ENCODE data around the gene FRG2C. TPM values are rescaled to one million over a fixed set of nuclear protein-coding genes. Genes with fewer than 3 reads are reported as not detected.
A peak's percentile ranks its signal among the peaks of the same experiment; 100 is the strongest.
"Not testable (repeated sequence)": the region's sequence is repeated elsewhere in the genome, so short reads cannot be mapped to it uniquely, and the experiment has no call there.

Gene FRG2C
- total RNA-seq, 1 experiment from 2014 or later, result not detected

- H3K27me3 ChIP-seq (replicated peaks; ENCODE audit: insufficient read depth, low read depth, low read length, poor library complexity), result no peaks in the 10 kb centered on the region
- POLR2A ChIA-PET (ENCODE audit: low non-redundant PET), result no interaction called here
- H3K4me1 ChIP-seq (ENCODE audit: insufficient read depth, low read length, poor library complexity, severe bottlenecking), result no peaks in the 10 kb centered on the region
- no peak for TF ChIP-seq EZH2 (IDR thresholded peaks at IDR 0.05; ENCODE audit: borderline replicate concordance, low read depth, low read length, poor library complexity, severe bottlenecking)
- TF ChIP-seq CTCF (conservative IDR thresholded peaks at IDR 0.05; ENCODE audit: low read depth, low read length), result no peak
- no peaks in the 10 kb centered on the region for H3K9me3 ChIP-seq (ENCODE audit: low read depth, low read length, poor library complexity, severe bottlenecking)
- CTCF ChIA-PET, result no interaction called here
- intact Hi-C loops (cut with micrococcal nuclease; ENCODE audit: unreplicated experiment), result no loop called here
- no peaks in the 10 kb centered on the region for H3K36me3 ChIP-seq (ENCODE audit: insufficient read depth, low read length, poor library complexity, severe bottlenecking)
- no peak overlapping the region for H3K4me3 ChIP-seq (ENCODE audit: low read depth, low read length, poor library complexity, severe bottlenecking)
- DNase-seq (ENCODE audit: low spot score), result no peak
- H3K27ac ChIP-seq (ENCODE audit: low read depth, low read length, poor library complexity, severe bottlenecking), result no peak overlapping the region
- BruUV-seq (replicated peaks), result no TSS peak
Observed at GRCh38 chr3:75631541-75631940, 32.6 kb upstream of the FRG2C start.

GRCh38 chr3:75638947-75639346, 25.2 kb upstream of the FRG2C start:
- POLR2A ChIA-PET (ENCODE audit: low non-redundant PET); H3K9me3 ChIP-seq (ENCODE audit: low read depth, low read length, poor library complexity, severe bottlenecking); DNase-seq (ENCODE audit: low spot score); CTCF ChIA-PET; BruUV-seq (replicated peaks); H3K4me1 ChIP-seq (ENCODE audit: insufficient read depth, low read length, poor library complexity, severe bottlenecking); H3K27me3 ChIP-seq (replicated peaks; ENCODE audit: insufficient read depth, low read depth, low read length, poor library complexity); H3K27ac ChIP-seq (ENCODE audit: low read depth, low read length, poor library complexity, severe bottlenecking); intact Hi-C loops (cut with micrococcal nuclease; ENCODE audit: unreplicated experiment); H3K4me3 ChIP-seq (ENCODE audit: low read depth, low read length, poor library complexity, severe bottlenecking); H3K36me3 ChIP-seq (ENCODE audit: insufficient read depth, low read length, poor library complexity, severe bottlenecking): not testable (repeated sequence)

- peak; percentile 71 for DNase-seq (ENCODE audit: low spot score)
- BruUV-seq (replicated peaks); H3K9me3 ChIP-seq (ENCODE audit: low read depth, low read length, poor library complexity, severe bottlenecking); POLR2A ChIA-PET (ENCODE audit: low non-redundant PET); intact Hi-C loops (cut with micrococcal nuclease; ENCODE audit: unreplicated experiment); H3K27ac ChIP-seq (ENCODE audit: low read depth, low read length, poor library complexity, severe bottlenecking); H3K36me3 ChIP-seq (ENCODE audit: insufficient read depth, low read length, poor library complexity, severe bottlenecking); H3K27me3 ChIP-seq (replicated peaks; ENCODE audit: insufficient read depth, low read depth, low read length, poor library complexity); H3K4me1 ChIP-seq (ENCODE audit: insufficient read depth, low read length, poor library complexity, severe bottlenecking); CTCF ChIA-PET: not testable (repeated sequence)
- H3K4me3 ChIP-seq (ENCODE audit: low read depth, low read length, poor library complexity, severe bottlenecking), result peak overlapping the region; percentile 49
Observed at GRCh38 chr3:75641107-75641517, 23.0 kb upstream of the FRG2C start.

GRCh38 chr3:75643031-75643800, 20.9 kb upstream of the FRG2C start:
- H3K27ac ChIP-seq (ENCODE audit: low read depth, low read length, poor library complexity, severe bottlenecking); H3K4me1 ChIP-seq (ENCODE audit: insufficient read depth, low read length, poor library complexity, severe bottlenecking); H3K4me3 ChIP-seq (ENCODE audit: low read depth, low read length, poor library complexity, severe bottlenecking); intact Hi-C loops (cut with micrococcal nuclease; ENCODE audit: unreplicated experiment); CTCF ChIA-PET; H3K36me3 ChIP-seq (ENCODE audit: insufficient read depth, low read length, poor library complexity, severe bottlenecking); H3K9me3 ChIP-seq (ENCODE audit: low read depth, low read length, poor library complexity, severe bottlenecking); POLR2A ChIA-PET (ENCODE audit: low non-redundant PET); BruUV-seq (replicated peaks); H3K27me3 ChIP-seq (replicated peaks; ENCODE audit: insufficient read depth, low read depth, low read length, poor library complexity): not testable (repeated sequence)
- peak; percentile 33 for DNase-seq (ENCODE audit: low spot score)
- peak; percentile 44; the same call in 1 of the 2 replicates for TF ChIP-seq CTCF (conservative IDR thresholded peaks at IDR 0.05; ENCODE audit: low read depth, low read length)

- BruUV-seq (replicated peaks); CTCF ChIA-PET; POLR2A ChIA-PET (ENCODE audit: low non-redundant PET): not testable (repeated sequence)
Observed at GRCh38 chr3:75645548-75645947, 18.6 kb upstream of the FRG2C start.

More at GRCh38 chr3:75645548-75645947, 18.6 kb upstream of the FRG2C start:
- H3K9me3 ChIP-seq (ENCODE audit: low read depth, low read length, poor library complexity, severe bottlenecking); H3K27ac ChIP-seq (ENCODE audit: low read depth, low read length, poor library complexity, severe bottlenecking); intact Hi-C loops (cut with micrococcal nuclease; ENCODE audit: unreplicated experiment); H3K36me3 ChIP-seq (ENCODE audit: insufficient read depth, low read length, poor library complexity, severe bottlenecking); DNase-seq (ENCODE audit: low spot score); H3K4me3 ChIP-seq (ENCODE audit: low read depth, low read length, poor library complexity, severe bottlenecking); H3K27me3 ChIP-seq (replicated peaks; ENCODE audit: insufficient read depth, low read depth, low read length, poor library complexity); H3K4me1 ChIP-seq (ENCODE audit: insufficient read depth, low read length, poor library complexity, severe bottlenecking): not testable (repeated sequence)

Data from A673 (cell line).